Activated CD4-positive, alpha-beta T cell treated with anti-CD3 and anti-CD28 coated beads for 48 hours (primary cell): ENCODE data around the gene SLC9A4.

Source experiments
- DNase-seq: peaks from one replicate; pipeline ENCODE4 v3.0.0-alpha.2; 2020

SLC9A4 gene

GRCh38 chr2:102473020-102473419 lies at the start of gene SLC9A4:
TSS of gene SLC9A4 (plus strand) at chr2:102473226. CDS start at chr2:102473760, 534 bp downstream.
- peak; percentile 73 for DNase-seq

GRCh38 chr2:102423368-102423767 lies 49.7 kb upstream of the SLC9A4 start:
- DNase-seq: no peak

GRCh38 chr2:102424754-102425153 lies 48.3 kb upstream of the SLC9A4 start:
- DNase-seq: no peak

- no peak for DNase-seq
These were observed 47.4 kb upstream of the SLC9A4 start for GRCh38 chr2:102425441-102426132.

GRCh38 chr2:102427249-102427648 lies 45.8 kb upstream of the SLC9A4 start:
- no peak for DNase-seq

GRCh38 chr2:102428573-102428972 lies 44.5 kb upstream of the SLC9A4 start:
- DNase-seq: no peak

- DNase-seq: no peak
These were observed 40.6 kb upstream of the SLC9A4 start for GRCh38 chr2:102432386-102432785.

GRCh38 chr2:102433973-102434654 lies 38.9 kb upstream of the SLC9A4 start:
- DNase-seq: no peak

GRCh38 chr2:102434655-102435381 lies 38.2 kb upstream of the SLC9A4 start:
- DNase-seq: no peak

GRCh38 chr2:102435741-102436140 lies 37.3 kb upstream of the SLC9A4 start:
- no peak for DNase-seq

- peak; percentile 28 for DNase-seq
These were observed 36.7 kb upstream of the SLC9A4 start for GRCh38 chr2:102436323-102436722.

GRCh38 chr2:102437122-102437521 lies 35.9 kb upstream of the SLC9A4 start:
- peak; percentile 25 for DNase-seq

- no peak for DNase-seq
These were observed 34.9 kb upstream of the SLC9A4 start for GRCh38 chr2:102438111-102438510.

- DNase-seq: no peak
These were observed 34.4 kb upstream of the SLC9A4 start for GRCh38 chr2:102438578-102438977.

- DNase-seq: no peak
These were observed 33.8 kb upstream of the SLC9A4 start for GRCh38 chr2:102439065-102439695.

- peak; percentile 60 for DNase-seq
These were observed 29.8 kb upstream of the SLC9A4 start for GRCh38 chr2:102442967-102443828.

- DNase-seq: no peak
These were observed 28.8 kb upstream of the SLC9A4 start for GRCh38 chr2:102444233-102444632.

- no peak for DNase-seq
These were observed 26.1 kb upstream of the SLC9A4 start for GRCh38 chr2:102446936-102447335.

- peak; percentile 81 for DNase-seq
These were observed 23.6 kb upstream of the SLC9A4 start for GRCh38 chr2:102449370-102449974.

GRCh38 chr2:102451968-102452367 lies 21.1 kb upstream of the SLC9A4 start:
- no peak for DNase-seq

- DNase-seq: no peak
These were observed 19.5 kb upstream of the SLC9A4 start for GRCh38 chr2:102453501-102453900.
